ENCODE data around the gene SLC4A1AP.

The SLC4A1AP gene

DNA sequence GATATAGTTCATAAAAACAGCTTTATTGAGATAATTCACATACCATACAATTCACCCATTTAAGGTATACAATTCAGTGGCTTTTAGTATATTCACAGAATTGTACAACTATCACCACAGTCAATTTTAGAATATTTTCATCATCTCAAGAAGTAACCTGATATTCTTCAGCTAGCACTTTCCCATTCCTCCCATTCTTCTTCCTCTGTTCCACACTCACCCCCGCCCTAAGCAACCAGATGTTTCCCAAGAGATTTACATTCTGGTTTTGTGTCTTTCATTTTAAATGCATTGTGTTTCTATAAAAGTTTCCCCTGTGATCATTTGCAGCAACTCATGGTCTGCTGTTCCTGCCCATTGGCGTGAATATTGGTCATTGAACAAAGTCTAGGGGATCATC lies 29.4 kb upstream of the SLC4A1AP start:
- TF ChIP-seq EZH2phosphoT487 (IDR thresholded peaks at IDR 0.05; ENCODE audit: borderline replicate concordance), result no peak
- H3K36me3 ChIP-seq (ENCODE audit: insufficient read depth, low read length), result peaks cover 46% of the 10 kb centered on the region
- peaks cover 5% of the 10 kb centered on the region for H3K4me1 ChIP-seq (ENCODE audit: insufficient read depth, low read length, poor library complexity, severe bottlenecking)

DNA sequence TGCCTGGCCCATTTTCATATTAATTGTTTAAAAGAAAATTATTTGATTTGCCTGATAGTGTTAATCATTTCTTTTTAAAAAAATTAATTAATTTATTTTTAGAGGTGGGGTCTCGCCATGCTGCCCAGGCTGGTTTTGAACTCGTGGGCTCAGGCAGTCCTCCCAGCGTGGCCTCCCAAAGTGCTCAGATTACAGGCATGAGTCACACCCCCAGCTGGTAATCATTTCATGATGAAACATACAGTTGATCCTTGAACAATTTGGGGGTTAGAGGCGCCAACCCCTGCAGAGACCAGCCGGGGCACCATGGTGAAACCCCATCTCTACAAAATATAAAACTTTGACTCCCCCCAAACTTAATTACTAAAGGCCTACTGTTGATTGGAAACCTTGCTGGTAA lies 26.9 kb upstream of the SLC4A1AP start:
- Histone ChIP-seq H3K36me3 (ENCODE audit: insufficient read depth, low read length) (peaks cover 64% of the 10 kb centered on the region), H3K9me3 (ENCODE audit: insufficient read depth, low read depth, low read length) (no peaks in the 10 kb centered on the region), H3K27me3 (ENCODE audit: insufficient read depth, low read length, poor library complexity, severe bottlenecking) (no peaks in the 10 kb centered on the region), H3K9me2 (replicated peaks; ENCODE audit: low read depth, low read length) (no peaks in the 10 kb centered on the region), H3K4me1 (ENCODE audit: insufficient read depth, low read length, poor library complexity, severe bottlenecking) (no peaks in the 10 kb centered on the region), H4K20me1 (ENCODE audit: insufficient read depth, low read length, poor library complexity, severe bottlenecking) (no peaks in the 10 kb centered on the region), H3F3A (ENCODE audit: low read depth) (no peaks in the 10 kb centered on the region), H3K4me3 (ENCODE audit: low read length, poor library complexity, severe bottlenecking) (no peak overlapping the region), H3K9ac (ENCODE audit: low read depth, low read length, poor library complexity, severe bottlenecking) (no peak overlapping the region), H3K4me2 (ENCODE audit: low read depth, low read length, poor library complexity, severe bottlenecking) (no peak overlapping the region), H3K79me2 (ENCODE audit: insufficient read depth, low read length) (no peaks in the 10 kb centered on the region), H2AFZ (ENCODE audit: low read length) (no peak overlapping the region)
- TF ChIP-seq, protein P1, sequence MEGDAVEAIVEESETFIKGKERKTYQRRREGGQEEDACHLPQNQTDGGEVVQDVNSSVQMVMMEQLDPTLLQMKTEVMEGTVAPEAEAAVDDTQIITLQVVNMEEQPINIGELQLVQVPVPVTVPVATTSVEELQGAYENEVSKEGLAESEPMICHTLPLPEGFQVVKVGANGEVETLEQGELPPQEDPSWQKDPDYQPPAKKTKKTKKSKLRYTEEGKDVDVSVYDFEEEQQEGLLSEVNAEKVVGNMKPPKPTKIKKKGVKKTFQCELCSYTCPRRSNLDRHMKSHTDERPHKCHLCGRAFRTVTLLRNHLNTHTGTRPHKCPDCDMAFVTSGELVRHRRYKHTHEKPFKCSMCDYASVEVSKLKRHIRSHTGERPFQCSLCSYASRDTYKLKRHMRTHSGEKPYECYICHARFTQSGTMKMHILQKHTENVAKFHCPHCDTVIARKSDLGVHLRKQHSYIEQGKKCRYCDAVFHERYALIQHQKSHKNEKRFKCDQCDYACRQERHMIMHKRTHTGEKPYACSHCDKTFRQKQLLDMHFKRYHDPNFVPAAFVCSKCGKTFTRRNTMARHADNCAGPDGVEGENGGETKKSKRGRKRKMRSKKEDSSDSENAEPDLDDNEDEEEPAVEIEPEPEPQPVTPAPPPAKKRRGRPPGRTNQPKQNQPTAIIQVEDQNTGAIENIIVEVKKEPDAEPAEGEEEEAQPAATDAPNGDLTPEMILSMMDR (conservative IDR thresholded peaks at IDR 0.05; ENCODE audit: low read length), result no peak
- no peak for TF ChIP-seq EZH2phosphoT487 (IDR thresholded peaks at IDR 0.05; ENCODE audit: borderline replicate concordance)

More for the DNA sequence above, 29.4 kb upstream of the SLC4A1AP start:
- Histone ChIP-seq H3F3A (ENCODE audit: low read depth) (no peaks in the 10 kb centered on the region), H3K4me2 (ENCODE audit: low read depth, low read length, poor library complexity, severe bottlenecking) (no peak overlapping the region), H3K9me3 (ENCODE audit: insufficient read depth, low read depth, low read length) (no peaks in the 10 kb centered on the region), H3K4me3 (ENCODE audit: low read length, poor library complexity, severe bottlenecking) (no peak overlapping the region), H4K20me1 (ENCODE audit: insufficient read depth, low read length, poor library complexity, severe bottlenecking) (no peaks in the 10 kb centered on the region), H3K27me3 (ENCODE audit: insufficient read depth, low read length, poor library complexity, severe bottlenecking) (no peaks in the 10 kb centered on the region), H3K9me2 (replicated peaks; ENCODE audit: low read depth, low read length) (no peaks in the 10 kb centered on the region), H3K9ac (ENCODE audit: low read depth, low read length, poor library complexity, severe bottlenecking) (no peak overlapping the region), H2AFZ (ENCODE audit: low read length) (no peak overlapping the region), H3K79me2 (ENCODE audit: insufficient read depth, low read length) (peaks cover 22% of the 10 kb centered on the region)

DNA sequence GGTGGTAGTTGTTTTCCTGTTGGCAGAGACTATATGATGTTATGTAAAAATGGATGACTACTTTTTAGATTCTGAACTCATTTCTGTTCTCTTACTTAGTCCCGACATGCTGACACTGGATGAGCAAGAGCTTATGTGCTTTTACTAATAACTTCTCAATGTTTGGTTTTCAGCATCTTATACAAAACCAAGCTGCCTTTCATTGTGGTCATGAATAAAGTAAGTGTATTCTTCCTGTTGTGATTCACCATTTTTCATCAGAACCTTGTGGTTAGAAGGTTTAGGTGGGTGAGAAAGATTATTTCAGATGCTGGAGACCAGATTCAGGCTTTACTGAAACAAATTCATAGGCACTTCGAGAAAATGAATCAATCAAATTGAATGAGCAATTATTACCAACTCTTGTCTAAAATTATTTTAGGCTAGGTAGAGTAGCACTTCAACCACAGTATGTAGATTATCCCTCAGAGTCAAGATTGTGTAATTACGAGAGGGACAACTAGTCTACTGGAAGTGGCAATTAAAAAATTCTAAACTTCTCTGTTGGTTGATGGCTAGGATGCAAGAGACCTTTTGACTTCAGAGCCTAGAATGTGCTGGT lies 25.6 kb upstream of the SLC4A1AP start:
- no peaks in the 10 kb centered on the region for H3K9me2 ChIP-seq (replicated peaks; ENCODE audit: low read depth, low read length)
- no peak overlapping the region for H3K4me3 ChIP-seq (ENCODE audit: low read length, poor library complexity, severe bottlenecking)
- TF ChIP-seq, protein P1 (conservative IDR thresholded peaks at IDR 0.05; ENCODE audit: low read length), result no peak
- TF ChIP-seq EZH2phosphoT487 (IDR thresholded peaks at IDR 0.05; ENCODE audit: borderline replicate concordance), result no peak
- H3K9ac ChIP-seq (ENCODE audit: low read depth, low read length, poor library complexity, severe bottlenecking), result no peak overlapping the region
- H3K4me2 ChIP-seq (ENCODE audit: low read depth, low read length, poor library complexity, severe bottlenecking), result no peak overlapping the region
- no peaks in the 10 kb centered on the region for H3F3A ChIP-seq (ENCODE audit: low read depth)
- no peaks in the 10 kb centered on the region for H4K20me1 ChIP-seq (ENCODE audit: insufficient read depth, low read length, poor library complexity, severe bottlenecking)
- peaks cover 69% of the 10 kb centered on the region for H3K36me3 ChIP-seq (ENCODE audit: insufficient read depth, low read length)
- no peaks in the 10 kb centered on the region for H3K4me1 ChIP-seq (ENCODE audit: insufficient read depth, low read length, poor library complexity, severe bottlenecking)
- no peaks in the 10 kb centered on the region for H3K79me2 ChIP-seq (ENCODE audit: insufficient read depth, low read length)
- H3K27me3 ChIP-seq (ENCODE audit: insufficient read depth, low read length, poor library complexity, severe bottlenecking), result no peaks in the 10 kb centered on the region
- H3K9me3 ChIP-seq (ENCODE audit: insufficient read depth, low read depth, low read length), result no peaks in the 10 kb centered on the region
- no peak overlapping the region for H2AFZ ChIP-seq (ENCODE audit: low read length)

DNA sequence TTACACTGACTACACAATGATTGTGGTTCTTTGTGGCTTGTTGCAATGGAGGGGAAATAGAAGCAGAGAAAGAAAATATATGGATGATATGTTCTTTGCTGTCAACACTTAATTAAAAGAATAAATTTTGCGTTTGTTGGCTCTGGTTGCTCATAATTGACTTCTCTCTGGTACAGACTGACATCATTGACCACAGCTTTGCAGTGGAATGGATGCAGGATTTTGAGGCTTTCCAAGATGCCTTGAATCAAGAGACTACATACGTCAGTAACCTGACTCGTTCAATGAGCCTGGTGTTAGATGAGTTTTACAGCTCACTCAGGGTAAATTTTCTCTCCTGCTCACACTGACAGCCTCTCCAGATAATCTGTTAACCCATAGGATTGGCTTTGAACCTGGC lies 25.0 kb upstream of the SLC4A1AP start:
- Histone ChIP-seq H2AFZ (ENCODE audit: low read length) (no peak overlapping the region), H3K4me3 (ENCODE audit: low read length, poor library complexity, severe bottlenecking) (no peak overlapping the region), H3K9me2 (replicated peaks; ENCODE audit: low read depth, low read length) (no peaks in the 10 kb centered on the region), H3K9me3 (ENCODE audit: insufficient read depth, low read depth, low read length) (no peaks in the 10 kb centered on the region), H3K4me2 (ENCODE audit: low read depth, low read length, poor library complexity, severe bottlenecking) (no peak overlapping the region), H4K20me1 (ENCODE audit: insufficient read depth, low read length, poor library complexity, severe bottlenecking) (no peaks in the 10 kb centered on the region), H3K36me3 (ENCODE audit: insufficient read depth, low read length) (peaks cover 71% of the 10 kb centered on the region), H3K79me2 (ENCODE audit: insufficient read depth, low read length) (no peaks in the 10 kb centered on the region), H3K27me3 (ENCODE audit: insufficient read depth, low read length, poor library complexity, severe bottlenecking) (no peaks in the 10 kb centered on the region), H3K4me1 (ENCODE audit: insufficient read depth, low read length, poor library complexity, severe bottlenecking) (no peaks in the 10 kb centered on the region), H3F3A (ENCODE audit: low read depth) (no peaks in the 10 kb centered on the region), H3K9ac (ENCODE audit: low read depth, low read length, poor library complexity, severe bottlenecking) (no peak overlapping the region)
- TF ChIP-seq EZH2phosphoT487 (IDR thresholded peaks at IDR 0.05; ENCODE audit: borderline replicate concordance), result no peak
- TF ChIP-seq, protein P1 (conservative IDR thresholded peaks at IDR 0.05; ENCODE audit: low read length), result no peak
